OCI-LY7 (cell line): ENCODE data around the gene OR6K2. TPM values are rescaled to one million over a fixed set of nuclear protein-coding genes. Genes with fewer than 3 reads are reported as not detected.

Experiments
- BruUV-seq: library from RNA; stranded (reverse); fragments of 400-500 nt; replicated peaks from 2 replicates; lab custom pipeline; 2021; lab: Mats Ljungman, UMichigan
- CTCF ChIA-PET: fragments of 300-600 bp; sonication (Branson Sonifier 250); formaldehyde crosslinking; loops from one replicate; lab custom pipeline; 2022; ENCODE audit warnings: antibody characterized with exemption; ENCODE audit not compliant: unreplicated experiment; lab: Charles Lee
- POLR2A ChIA-PET: fragments of 300-600 bp; sonication (Branson Sonifier 250); formaldehyde crosslinking; loops from one replicate; lab custom pipeline; 2022; ENCODE audit warnings: antibody characterized with exemption; lab: Charles Lee
- DNase-seq: peaks from one replicate; pipeline ENCODE4 v3.0.0-alpha.2; 2015; ENCODE audit warnings: low spot score
- H2AFZ ChIP-seq: fragments of 200-600 bp; sonication (generic), shearing (Covaris generic); 2 replicates; pipeline ENCODE4 v1.6.1; 2014; ENCODE audit warnings: mild to moderate bottlenecking, antibody characterized with exemption, low read length, moderate library complexity
- H3K27ac ChIP-seq: fragments of 200-600 bp; sonication (generic); 2 replicates; pipeline ENCODE4 v1.5.1; 2014; ENCODE audit warnings: mixed run types, low read depth, mild to moderate bottlenecking, moderate library complexity, low read length, inconsistent platforms; ENCODE audit not compliant: poor library complexity, severe bottlenecking
- H3K36me3 ChIP-seq: fragments of 200-600 bp; sonication (generic); 2 replicates; pipeline ENCODE4 v1.6.1; 2014; ENCODE audit warnings: mild to moderate bottlenecking, antibody characterized with exemption, low read length, moderate library complexity, mixed read lengths; ENCODE audit not compliant: insufficient read depth
- H3K4me1 ChIP-seq: fragments of 200-600 bp; sonication (generic); 2 replicates; pipeline ENCODE4 v1.5.1; 2014; ENCODE audit warnings: mild to moderate bottlenecking, low read length; ENCODE audit not compliant: insufficient read depth, poor library complexity, severe bottlenecking
- H3K4me2 ChIP-seq: fragments of 200-600 bp; sonication (generic); 2 replicates; pipeline ENCODE4 v1.6.1; 2014; ENCODE audit warnings: mild to moderate bottlenecking, low read length
- H3K4me3 ChIP-seq: fragments of 200-600 bp; sonication (generic); 2 replicates; pipeline ENCODE4 v1.5.1; 2014; ENCODE audit warnings: mild to moderate bottlenecking, low read depth, low read length; ENCODE audit not compliant: poor library complexity, severe bottlenecking
- H3K79me2 ChIP-seq: fragments of 200-600 bp; sonication (generic); 2 replicates; pipeline ENCODE4 v1.6.1; 2016; ENCODE audit warnings: low read depth, mild to moderate bottlenecking, low read length, moderate library complexity, mixed read lengths; ENCODE audit not compliant: insufficient read depth
- H3K9me2 ChIP-seq: fragments of 200-600 bp; sonication (generic); 2 replicates; pipeline ENCODE4 v1.6.1; 2016; ENCODE audit warnings: mild to moderate bottlenecking, low read length, mixed read lengths; ENCODE audit not compliant: insufficient read depth
- H3K9me3 ChIP-seq: fragments of 200-600 bp; sonication (generic); 2 replicates; pipeline ENCODE4 v1.6.1; 2014; ENCODE audit warnings: mild to moderate bottlenecking, mixed run types, low read length, mixed read lengths
- H4K20me1 ChIP-seq: fragments of 200-600 bp; sonication (generic); 2 replicates; pipeline ENCODE4 v1.6.1; 2014; ENCODE audit warnings: mild to moderate bottlenecking, antibody characterized with exemption, low read length, moderate library complexity, mixed read lengths; ENCODE audit not compliant: insufficient read depth
- CTCF ChIP-seq: fragments of 200-600 bp; sonication (generic); conservative IDR thresholded peaks from 2 replicates; pipeline ENCODE4 v1.5.1; 2014; ENCODE audit warnings: mild to moderate bottlenecking, antibody characterized with exemption, low read length, moderate library complexity, mixed read lengths
- EZH2phosphoT487 ChIP-seq: fragments of 200-600 bp; sonication (generic); IDR thresholded peaks from 2 replicates; pipeline ENCODE4 v1.6.1; 2018; ENCODE audit warnings: low read depth, borderline replicate concordance, mild to moderate bottlenecking, mixed run types, antibody characterized with exemption, low read length, moderate library complexity, mixed read lengths
- intact Hi-C: fragments of 100-400 bp; cut with micrococcal nuclease; formaldehyde crosslinking; loops from one replicate; pipeline ENCODE4 v1.10.0; 2022; ENCODE audit not compliant: unreplicated experiment
- total RNA-seq, 2 experiments: library from RNA; depleted of rRNA in 1 of 2; stranded (reverse); fragments of >200 nt in 1 of 2; shearing (Covaris generic) in 1 of 2; gene quantifications; 2 replicates each; pipeline ENCODE4 v1.2.3, GENCODE V29; 2014 to 2022

OR6K2 gene
- total RNA-seq, 2 experiments from 2014 or later, result not detected

DNA sequence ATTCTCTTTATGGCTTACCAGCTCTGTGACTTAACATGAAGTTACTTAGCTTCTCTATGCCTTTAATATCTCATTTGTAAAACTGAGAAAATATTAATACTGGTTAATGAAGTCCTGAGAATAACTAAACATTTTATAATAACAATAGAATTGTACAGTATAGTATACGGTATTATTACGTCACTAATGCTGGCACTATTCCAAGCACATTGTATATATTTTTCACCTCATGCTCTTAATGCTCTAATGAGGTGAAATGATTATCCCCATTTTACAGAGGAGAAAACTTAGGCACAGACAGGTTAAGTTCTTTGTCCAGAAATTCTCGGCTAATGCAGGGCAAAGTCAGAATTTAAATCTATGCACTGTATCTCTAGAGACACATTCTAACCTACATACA is 19.2 kb upstream of the OR6K2 start:
- POLR2A ChIA-PET, result no interaction called here
- H2AFZ ChIP-seq, result no peak overlapping the region
- H3K27ac ChIP-seq, result no peak overlapping the region
- TF ChIP-seq EZH2phosphoT487, result no peak
- TF ChIP-seq CTCF, result no peak
- H3K9me2 ChIP-seq, result no peaks in the 10 kb centered on the region
- no peaks in the 10 kb centered on the region for H3K4me1 ChIP-seq
- intact Hi-C loops, result no loop called here
- no TSS peak for BruUV-seq
- DNase-seq, result no peak
- CTCF ChIA-PET, result no interaction called here
- no peaks in the 10 kb centered on the region for H3K36me3 ChIP-seq
- no peaks in the 10 kb centered on the region for H3K9me3 ChIP-seq
- H4K20me1 ChIP-seq, result no peaks in the 10 kb centered on the region
- H3K79me2 ChIP-seq, result no peaks in the 10 kb centered on the region
- no peak overlapping the region for H3K4me3 ChIP-seq
- no peak overlapping the region for H3K4me2 ChIP-seq

DNA sequence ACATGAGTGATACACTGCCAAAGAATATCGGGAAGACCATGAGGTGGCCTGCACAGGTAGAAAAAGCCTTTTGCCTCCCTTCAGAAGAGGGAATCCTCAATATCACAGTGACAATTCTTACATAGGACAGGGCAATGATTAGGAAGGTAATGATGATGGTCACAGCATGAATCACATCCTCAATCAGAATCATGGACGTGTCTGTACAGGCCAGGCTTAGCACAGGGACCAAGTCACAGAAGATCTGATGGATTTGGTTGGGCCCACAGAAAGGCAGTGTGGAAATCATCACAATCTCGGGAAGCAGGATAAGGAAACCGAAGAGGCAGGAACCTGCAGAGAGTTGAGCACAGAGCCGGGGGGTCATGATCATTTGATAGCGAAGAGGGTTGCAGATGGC is 16.9 kb upstream of the OR6K2 start:
- no peaks in the 10 kb centered on the region for H3K79me2 ChIP-seq
- no peak overlapping the region for H3K4me2 ChIP-seq
- H3K36me3 ChIP-seq, result no peaks in the 10 kb centered on the region
- H3K9me3 ChIP-seq, result no peaks in the 10 kb centered on the region
- no peak overlapping the region for H3K27ac ChIP-seq
- H3K4me3 ChIP-seq, result no peak overlapping the region
- TF ChIP-seq CTCF, result no peak
- no peak for TF ChIP-seq EZH2phosphoT487
- no peak for DNase-seq
- POLR2A ChIA-PET, result interaction anchor here (1.0 kb wide), 1 partner anchor 13 kb away, joined by 6 read pairs; no protein-coding TSS in a partner anchor
- H4K20me1 ChIP-seq, result no peaks in the 10 kb centered on the region
- no peaks in the 10 kb centered on the region for H3K4me1 ChIP-seq
- H2AFZ ChIP-seq, result no peak overlapping the region
- intact Hi-C loops, result no loop called here
- no peaks in the 10 kb centered on the region for H3K9me2 ChIP-seq
- CTCF ChIA-PET, result no interaction called here
- BruUV-seq, result no TSS peak

- BruUV-seq, result no TSS peak
- H2AFZ ChIP-seq, result no peak overlapping the region
- H3K27ac ChIP-seq, result no peak overlapping the region
- H3K4me1 ChIP-seq, result no peaks in the 10 kb centered on the region
- no peaks in the 10 kb centered on the region for H4K20me1 ChIP-seq
- H3K9me3 ChIP-seq, result no peaks in the 10 kb centered on the region
- no peak overlapping the region for H3K4me2 ChIP-seq
- TF ChIP-seq CTCF, result no peak
- no peak for TF ChIP-seq EZH2phosphoT487
- ChIA-PET CTCF (no interaction called here), POLR2A (no interaction called here)
- H3K4me3 ChIP-seq, result no peak overlapping the region
- H3K36me3 ChIP-seq, result no peaks in the 10 kb centered on the region
- intact Hi-C loops, result no loop called here
- DNase-seq, result no peak
- no peaks in the 10 kb centered on the region for H3K9me2 ChIP-seq
- no peaks in the 10 kb centered on the region for H3K79me2 ChIP-seq
Observed at GRCh38 chr1:158716335-158716734, 15.9 kb upstream of the OR6K2 start.
